Mucosa of descending colon (tissue), 3 donors: Measurements from ENCODE around the gene ADAMTS13. TPM values are rescaled to one million over a fixed set of nuclear protein-coding genes. Genes with fewer than 3 reads are reported as not detected.
A peak's percentile ranks its signal among the peaks of the same experiment; 100 is the strongest.

Experiments
- ATAC-seq: fragments of 200-7000 bp; cut with Tn5 transposase; one replicate; pipeline ENCODE4 v1.9.1; 2020; ENCODE audit warnings: mild to moderate bottlenecking, moderate library complexity
- DNase-seq, 3 donors: peaks; one replicate each; pipeline ENCODE4 v3.0.0-alpha.2; 2020
- H3K36me3 ChIP-seq: fragments of 200-600 bp; one replicate; pipeline ENCODE4 v1.8.0; 2021; ENCODE audit warnings: low read depth, mild to moderate bottlenecking
- H3K4me1 ChIP-seq: fragments of 200-600 bp; one replicate; pipeline ENCODE4 v1.8.0; 2021; ENCODE audit warnings: low read depth, mild to moderate bottlenecking
- H3K4me3 ChIP-seq: fragments of 200-600 bp; one replicate; pipeline ENCODE4 v1.8.0; 2021; ENCODE audit warnings: mild to moderate bottlenecking
- H3K9me3 ChIP-seq: fragments of 200-600 bp; one replicate; pipeline ENCODE4 v1.8.0; 2021; ENCODE audit warnings: mild to moderate bottlenecking
- CTCF ChIP-seq: fragments of 200-600 bp; IDR thresholded peaks from one replicate; pipeline ENCODE4 v1.8.0; 2022; ENCODE audit warnings: antibody characterized with exemption, mild to moderate bottlenecking
- intact Hi-C, 2 donors: fragments of 100-400 bp; cut with DNase I in 1 of 2; cut with micrococcal nuclease in 1 of 2; formaldehyde crosslinking; loops; one replicate each; pipeline versions ENCODE4 v1.11.0 to v1.11.1; 2022; cut with DNase I, micrococcal nuclease
- total RNA-seq, 3 donors: library from RNA; stranded (reverse); fragmentation: NEBNext Ultra II Directional in 2 of 3; extraction: Animal tissue kit (Norgen Biotek cat#: 25700) in 2 of 3; gene quantifications; one replicate each; pipeline versions ENCODE4 v1.2.1 to v1.2.4, GENCODE V29; 2021 to 2023
- donor health status: DM: no; HTN: no; CAD: no; lungs with moderate emphysema.
- donor health status: DM: no; HTN: no; CAD: no.
- donor health status: DM: no; HTN: yes; CAD: no.

Gene ADAMTS13
- total RNA-seq, 3 donors from 2014 or later, result 3.3 to 5.0 (median 3.6) TPM

GRCh38 chr9:133492061-133493021 lies 70.2 kb downstream of the ADAMTS13 start:
- ATAC-seq (no peak), DNase-seq (peak in 2 of 3 donors; percentile 25 to 46)
- Histone ChIP-seq H3K36me3 (no peaks in the 10 kb centered on the region), H3K4me1 (no peaks in the 10 kb centered on the region), H3K4me3 (no peak overlapping the region), H3K9me3 (no peaks in the 10 kb centered on the region)
- no peak for TF ChIP-seq CTCF
- intact Hi-C loops, result no loop called here

GRCh38 chr9:133493428-133493827 lies 71.3 kb downstream of the ADAMTS13 start:
- no peaks in the 10 kb centered on the region for H3K4me1 ChIP-seq
- DNase-seq, result peak in 2 of 3 donors; percentile 21 to 30
- TF ChIP-seq CTCF, result no peak
- H3K4me3 ChIP-seq, result no peak overlapping the region
- intact Hi-C loops, result no loop called here
- H3K36me3 ChIP-seq, result no peaks in the 10 kb centered on the region
- no peaks in the 10 kb centered on the region for H3K9me3 ChIP-seq
- no peak for ATAC-seq

- H3K36me3 ChIP-seq, result no peaks in the 10 kb centered on the region
- DNase-seq (peak in 1 of 3 donors; percentile 36), ATAC-seq (no peak)
- H3K4me3 ChIP-seq, result no peak overlapping the region
- TF ChIP-seq CTCF, result no peak
- H3K9me3 ChIP-seq, result no peaks in the 10 kb centered on the region
- intact Hi-C loops, result no loop called here
- peaks cover 4% of the 10 kb centered on the region for H3K4me1 ChIP-seq
These were observed 71.8 kb downstream of the ADAMTS13 start for GRCh38 chr9:133493845-133494540.

GRCh38 chr9:133494636-133495326 lies 72.6 kb downstream of the ADAMTS13 start:
- no peak overlapping the region for H3K4me3 ChIP-seq
- DNase-seq, result peak in 1 of 3 donors; percentile 22
- no peak for TF ChIP-seq CTCF
- no peaks in the 10 kb centered on the region for H3K9me3 ChIP-seq
- no peaks in the 10 kb centered on the region for H3K36me3 ChIP-seq
- H3K4me1 ChIP-seq, result peaks cover 9% of the 10 kb centered on the region
- no peak for ATAC-seq
- intact Hi-C loops, result no loop called here
